GM12878 (cell line): ENCODE results near the gene CCR8. TPM values are rescaled to one million over a fixed set of nuclear protein-coding genes. Genes with fewer than 3 reads are reported as not detected.
A peak's percentile ranks its signal among the peaks of the same experiment; 100 is the strongest.

Experiments
- ATAC-seq: fragments of 200-7000 bp; cut with Tn5 transposase; 3 replicates; pipeline ENCODE4 v1.9.1; 2020; ENCODE audit warnings: mild to moderate bottlenecking, moderate library complexity
- BruUV-seq: library from RNA; stranded (reverse); fragments of 400-500 nt; replicated peaks from 2 replicates; lab custom pipeline; 2021; lab: Mats Ljungman, UMichigan
- CTCF ChIA-PET: fragments of 300-600 bp; sonication (Branson Sonifier 250); formaldehyde crosslinking; extraction: SDS; loops from one replicate; lab custom pipeline; 2021; ENCODE audit warnings: inconsistent platforms; lab: Yijun Ruan, JAX
- POLR2A ChIA-PET: fragments of 350-600 bp; formaldehyde crosslinking; extraction: SDS; loops from one replicate; lab custom pipeline; 2021; ENCODE audit warnings: inconsistent platforms; lab: Charles Lee
- RAD21 ChIA-PET: fragments of 300-600 bp; sonication (Branson Sonifier 250); formaldehyde crosslinking; loops from one replicate; lab custom pipeline; 2023; ENCODE audit warnings: antibody characterized with exemption; ENCODE audit not compliant: unreplicated experiment; lab: Charles Lee
- SMC1A ChIA-PET: fragments of 300-600 bp; sonication (Branson Sonifier 250); formaldehyde crosslinking; loops from one replicate; lab custom pipeline; 2023; ENCODE audit not compliant: unreplicated experiment, uncharacterized antibody; lab: Charles Lee
- DNase-seq: peaks from one replicate; pipeline ENCODE4 v3.0.0-alpha.2; 2011; ENCODE audit warnings: low read depth, low spot score
- FAIRE-seq: peaks from 3 replicates; lab custom pipeline; 2011; peaks lifted over from hg19 to GRCh38; lab: Jason Lieb, UNC
- H2AFZ ChIP-seq: 2 replicates; pipeline ENCODE4 v1.6.0; 2011; ENCODE audit warnings: low read depth, low read length, control low read depth; ENCODE audit not compliant: control insufficient read depth
- H3K27ac ChIP-seq: 2 replicates; pipeline ENCODE4 v1.5.1; 2011; ENCODE audit warnings: control low read depth; ENCODE audit not compliant: control insufficient read depth, insufficient read depth
- H3K27me3 ChIP-seq, 2 experiments: replicated peaks in 1 of 2; 2 replicates each; pipeline versions ENCODE4 v1.6.0 to v1.6.1; 2011; ENCODE audit warnings: low read length in 1 of 2; ENCODE audit not compliant: control insufficient read depth in 2 of 2, insufficient read depth in 2 of 2
- H3K36me3 ChIP-seq, 2 experiments: 2 replicates each; pipeline ENCODE4 v1.5.1; 2011; ENCODE audit warnings: low read length in 1 of 2; ENCODE audit not compliant: control insufficient read depth in 2 of 2, insufficient read depth in 2 of 2
- H3K4me1 ChIP-seq: 2 replicates; pipeline ENCODE4 v1.6.1; 2011; ENCODE audit warnings: mild to moderate bottlenecking, low read length, moderate library complexity, mixed read lengths; ENCODE audit not compliant: control insufficient read depth, insufficient read depth
- H3K4me2 ChIP-seq: 2 replicates; pipeline ENCODE4 v1.6.0; 2011; ENCODE audit warnings: control low read depth; ENCODE audit not compliant: control insufficient read depth, insufficient read depth
- H3K4me3 ChIP-seq: fragments of 200-600 bp; sonication (generic); 2 replicates; pipeline ENCODE4 v1.5.1; 2016
- H3K79me2 ChIP-seq: 2 replicates; pipeline ENCODE4 v1.6.0; 2011; ENCODE audit warnings: low read length; ENCODE audit not compliant: control insufficient read depth, insufficient read depth
- H3K9ac ChIP-seq: 2 replicates; pipeline ENCODE4 v1.8.0; 2011; ENCODE audit warnings: low read length, control low read depth, mixed read lengths; ENCODE audit not compliant: control insufficient read depth, insufficient read depth
- H3K9me3 ChIP-seq: replicated peaks from 3 replicates; pipeline ENCODE4 v1.5.1; 2011; ENCODE audit warnings: mild to moderate bottlenecking, low read length; ENCODE audit not compliant: control insufficient read depth, insufficient read depth
- H4K20me1 ChIP-seq: 2 replicates; pipeline ENCODE4 v1.6.0; 2011; ENCODE audit not compliant: control insufficient read depth, insufficient read depth
- ETV6 ChIP-seq, 2 experiments: fragments of 450-650 bp in 1 of 2; IDR thresholded peaks in 1 of 2; conservative IDR thresholded peaks in 1 of 2; 2 replicates each; pipeline ENCODE4 v1.6.1; 2014; ENCODE audit warnings: antibody characterized with exemption in 1 of 2, borderline replicate concordance in 1 of 2, low read depth in 1 of 2, mild to moderate bottlenecking in 1 of 2, moderate library complexity in 1 of 2
- RAD51 ChIP-seq: fragments of 450-650 bp; IDR thresholded peaks from 2 replicates; pipeline ENCODE4 v1.6.1; 2016; ENCODE audit warnings: moderate library complexity, mild to moderate bottlenecking, inconsistent platforms
- TAF1 ChIP-seq: IDR thresholded peaks from 2 replicates; pipeline ENCODE4 v1.6.1; 2011; ENCODE audit warnings: mild to moderate bottlenecking, low read depth, low read length, borderline replicate concordance
- TBL1XR1 ChIP-seq: IDR thresholded peaks from 2 replicates; pipeline ENCODE4 v1.6.1; 2012; ENCODE audit warnings: low read depth, low read length, improper control_type of control experiment
- WGBS: methylation state at CpG from one replicate; pipeline ENCODE4 v1.1.6; 2016; ENCODE audit warnings: low lambda C conversion rate; ENCODE audit not compliant: insufficient replicate concordance, insufficient coverage; ENCODE audit errors: missing lambda C conversion rate; 5-methylcytosine and 5-hydroxymethylcytosine counted together
- in situ Hi-C: fragments of 300-500 bp; cut with MboI; formaldehyde crosslinking; loops from 9 replicates; pipeline ENCODE4 v1.14.3; 2018; ENCODE audit warnings: mixed read lengths
- intact Hi-C: fragments of 100-400 bp; cut with micrococcal nuclease; formaldehyde crosslinking; loops from one replicate; pipeline ENCODE4 v1.14.2; 2022; ENCODE audit not compliant: unreplicated experiment
- polyA plus RNA-seq, 11 experiments: library from polyadenylated mRNA; depleted of rRNA in 4 of 11; unstranded in 6 of 11; stranded (reverse) in 5 of 11; fragments of >200 nt; fragmentation: Nextera tagmentation in 4 of 11; fragmentation: Illumina TruSeq in 1 of 11; extraction: Ambion mirVana in 4 of 11; extraction: Trizol in 1 of 11; gene quantifications; 1 replicate in 1 of 11; 2 replicates in 10 of 11; pipeline versions ENCODE4 v1.2.1 to v1.2.3, GENCODE V29; 2011 to 2016; ENCODE audit warnings: inconsistent platforms in 2 of 11, missing spikeins in 2 of 11, low read depth in 1 of 11
- total RNA-seq, 4 experiments: library from RNA; depleted of rRNA in 3 of 4; stranded (reverse); fragments of >200 nt in 3 of 4; fragmentation: Illumina TruSeq in 1 of 4; extraction: Trizol in 1 of 4; gene quantifications; 2 replicates each; pipeline versions ENCODE4 v1.2.1 to v1.2.3, GENCODE V29; 2013 to 2021
- TF ChIP-seq, protein P1 (sequence below): fragments of 450-650 bp; IDR thresholded peaks from 2 replicates; pipeline ENCODE4 v1.6.1; 2017; ENCODE audit warnings: mild to moderate bottlenecking, low read depth, inconsistent platforms; ENCODE audit not compliant: poor library complexity, severe bottlenecking

CCR8 gene
- total and polyA plus RNA-seq, 10 of the 15 experiments (the other 5 are each of a cell fraction or from before 2014, with no cell fraction given) = 5.2 to 28.8 (median 15.6) TPM

DNA sequence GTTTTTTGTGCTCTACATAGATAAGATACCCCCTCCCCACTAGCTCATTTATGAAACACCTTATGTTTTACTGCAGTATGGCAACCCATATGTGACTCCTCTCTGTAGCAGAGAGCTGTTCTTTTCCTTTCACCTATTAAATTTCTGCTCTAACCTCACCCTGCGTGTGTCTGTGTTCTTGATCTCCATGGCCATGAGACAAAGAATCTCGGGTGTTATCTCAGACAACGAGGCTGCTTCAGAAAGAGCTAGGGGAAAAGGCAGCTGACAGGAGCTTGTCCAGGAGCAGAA is 18.0 kb downstream of the CCR8 start:
- in situ Hi-C loops = no loop called here

More for the DNA sequence above, 18.0 kb downstream of the CCR8 start:
- Histone ChIP-seq H3K36me3 (no peaks in the 10 kb centered on the region), H2AFZ (no peak overlapping the region; the same call in 1 of the 2 replicates), H3K4me2 (no peak overlapping the region), H4K20me1 (no peaks in the 10 kb centered on the region), H3K27me3 (no peaks in the 10 kb centered on the region), H3K4me3 (no peak overlapping the region; the same call in 1 of the 2 replicates), H3K9ac (no peak overlapping the region; the same call in 1 of the 2 replicates), H3K79me2 (no peaks in the 10 kb centered on the region), H3K27ac (peak overlapping the region; percentile 61; the same call in 1 of the 2 replicates), H3K4me1 (peaks cover 17% of the 10 kb centered on the region), H3K9me3 (no peaks in the 10 kb centered on the region)
- intact Hi-C loops = no loop called here
- FAIRE-seq = no peak
- RAD21 ChIA-PET = interaction anchor here (0.7 to 3.4 kb wide), 15 partner anchors 10 to 268 kb away, joined by 3 to 26 read pairs (median 4); no protein-coding TSS in a partner anchor
- TF ChIP-seq TBL1XR1 (no peak), RAD51 (no peak), TAF1 (no peak), ETV6 (conservative IDR thresholded peaks at IDR 0.05 in 1 of 2, IDR thresholded peaks at IDR 0.05 in 1 of 2; ENCODE audit: borderline replicate concordance in 1 of 2, low read depth in 1 of 2) (no peak)
- TF ChIP-seq, protein P1, sequence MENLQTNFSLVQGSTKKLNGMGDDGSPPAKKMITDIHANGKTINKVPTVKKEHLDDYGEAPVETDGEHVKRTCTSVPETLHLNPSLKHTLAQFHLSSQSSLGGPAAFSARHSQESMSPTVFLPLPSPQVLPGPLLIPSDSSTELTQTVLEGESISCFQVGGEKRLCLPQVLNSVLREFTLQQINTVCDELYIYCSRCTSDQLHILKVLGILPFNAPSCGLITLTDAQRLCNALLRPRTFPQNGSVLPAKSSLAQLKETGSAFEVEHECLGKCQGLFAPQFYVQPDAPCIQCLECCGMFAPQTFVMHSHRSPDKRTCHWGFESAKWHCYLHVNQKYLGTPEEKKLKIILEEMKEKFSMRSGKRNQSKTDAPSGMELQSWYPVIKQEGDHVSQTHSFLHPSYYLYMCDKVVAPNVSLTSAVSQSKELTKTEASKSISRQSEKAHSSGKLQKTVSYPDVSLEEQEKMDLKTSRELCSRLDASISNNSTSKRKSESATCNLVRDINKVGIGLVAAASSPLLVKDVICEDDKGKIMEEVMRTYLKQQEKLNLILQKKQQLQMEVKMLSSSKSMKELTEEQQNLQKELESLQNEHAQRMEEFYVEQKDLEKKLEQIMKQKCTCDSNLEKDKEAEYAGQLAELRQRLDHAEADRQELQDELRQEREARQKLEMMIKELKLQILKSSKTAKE = no peak
- 98% methylated on average over 3 of the region's 3 CpGs for WGBS
- DNase-seq = no peak
- ATAC-seq = peak; percentile 44; the same call in 1 of the 3 replicates
- no TSS peak for BruUV-seq
- CTCF ChIA-PET = interaction anchor here (0.6 to 5.5 kb wide), 13 partner anchors 9 to 696 kb away, joined by 3 to 37 read pairs (median 3); no protein-coding TSS in a partner anchor
- SMC1A ChIA-PET = interaction anchor here (1.0 to 5.2 kb wide), 12 partner anchors 12 to 68 kb away, joined by 3 to 39 read pairs (median 10); partner anchors contain the start of gene CCR8
- POLR2A ChIA-PET = interaction anchor here (0.6 to 2.7 kb wide), 10 partner anchors 11 to 1134 kb away, joined by 3 to 11 read pairs (median 6); no protein-coding TSS in a partner anchor
